HepG2 (cell line): ENCODE results near the gene DDI2. TPM values are rescaled to one million over a fixed set of nuclear protein-coding genes. Genes with fewer than 3 reads are reported as not detected.

Experiments used
- ESRRA ChIP-seq: sonication (generic); formaldehyde crosslinking; IDR thresholded peaks from 2 replicates; pipeline ENCODE4 v1.5.1; 2020; ENCODE audit warnings: mild to moderate bottlenecking, low read depth, missing genetic modification reagents
- GPN1 ChIP-seq: sonication (generic); formaldehyde crosslinking; IDR thresholded peaks from 2 replicates; pipeline ENCODE4 v1.5.1; 2020; ENCODE audit warnings: missing genetic modification reagents, borderline replicate concordance
- HMG20A ChIP-seq: IDR thresholded peaks from 2 replicates; pipeline ENCODE4 v1.6.1; 2016; ENCODE audit warnings: borderline replicate concordance
- KAT7 ChIP-seq: IDR thresholded peaks from 2 replicates; pipeline ENCODE4 v1.6.1; 2018; ENCODE audit warnings: borderline replicate concordance, missing compliant biosample characterization
- KDM2A ChIP-seq: sonication (generic); formaldehyde crosslinking; IDR thresholded peaks from 2 replicates; pipeline ENCODE4 v1.4.0; 2020; ENCODE audit warnings: low read depth, missing genetic modification reagents, borderline replicate concordance
- KLF15 ChIP-seq: sonication (generic); formaldehyde crosslinking; IDR thresholded peaks from 2 replicates; pipeline ENCODE4 v1.8.1; 2023; ENCODE audit warnings: borderline replicate concordance, mild to moderate bottlenecking, inconsistent platforms, missing genetic modification reagents, mixed read lengths
- MIER3 ChIP-seq: IDR thresholded peaks from 2 replicates; pipeline ENCODE4 v1.6.1; 2016; ENCODE audit warnings: missing compliant biosample characterization, borderline replicate concordance
- NFYB ChIP-seq: sonication (generic); formaldehyde crosslinking; IDR thresholded peaks from 2 replicates; pipeline ENCODE4 v1.4.0; 2020; ENCODE audit warnings: missing genetic modification reagents
- TAF1 ChIP-seq: sonication (generic); formaldehyde crosslinking; IDR thresholded peaks from 2 replicates; pipeline ENCODE4 v1.4.0; 2020; ENCODE audit warnings: missing genetic modification reagents
- YEATS4 ChIP-seq: sonication (generic); formaldehyde crosslinking; IDR thresholded peaks from 2 replicates; pipeline ENCODE4 v1.4.0; 2020; ENCODE audit warnings: missing genetic modification reagents, borderline replicate concordance
- ZNF292 ChIP-seq: sonication (generic); formaldehyde crosslinking; IDR thresholded peaks from 2 replicates; pipeline ENCODE4 v1.8.1; 2022; ENCODE audit warnings: mild to moderate bottlenecking, low read depth, missing genetic modification reagents, borderline replicate concordance
- ZNF510 ChIP-seq: sonication (generic); formaldehyde crosslinking; IDR thresholded peaks from 2 replicates; pipeline ENCODE4 v1.4.0; 2020; ENCODE audit warnings: low read depth, mild to moderate bottlenecking, missing genetic modification reagents
- polyA plus RNA-seq, 8 experiments: library from polyadenylated mRNA; depleted of rRNA in 3 of 8; stranded (reverse) in 7 of 8; unstranded in 1 of 8; fragments of >200 nt; fragmentation: Illumina TruSeq in 4 of 8; extraction: Trizol in 4 of 8; gene quantifications; 2 replicates each; pipeline versions ENCODE4 v1.2.1 to v1.2.3, GENCODE V29; 2011 to 2016; ENCODE audit warnings: low read depth in 4 of 8, missing spikeins in 1 of 8, mixed read lengths in 1 of 8; ENCODE audit not compliant: insufficient read depth in 1 of 8
- total RNA-seq, 5 experiments: library from RNA; depleted of rRNA; stranded (reverse); fragments of >200 nt; fragmentation: Illumina TruSeq; extraction: Trizol; gene quantifications; 2 replicates each; pipeline ENCODE4 v1.2.3, GENCODE V29; 2016; ENCODE audit warnings: low read depth in 1 of 5
- TF ChIP-seq, protein P1 (sequence below): sonication (generic); formaldehyde crosslinking; IDR thresholded peaks from 2 replicates; pipeline ENCODE4 v1.5.1; 2020; ENCODE audit warnings: mild to moderate bottlenecking, missing genetic modification reagents, borderline replicate concordance
- TF ChIP-seq, protein P2 (sequence below): sonication (generic); formaldehyde crosslinking; IDR thresholded peaks from 2 replicates; pipeline ENCODE4 v1.4.0; 2020; ENCODE audit warnings: missing genetic modification reagents
- TF ChIP-seq, protein P3 (sequence below): sonication (generic); formaldehyde crosslinking; IDR thresholded peaks from 2 replicates; pipeline ENCODE4 v1.4.0; 2020; ENCODE audit warnings: missing genetic modification reagents
- TF ChIP-seq, protein P4 (sequence below): sonication (generic); formaldehyde crosslinking; IDR thresholded peaks from 2 replicates; pipeline ENCODE4 v1.5.1; 2020; ENCODE audit warnings: mild to moderate bottlenecking, missing genetic modification reagents, borderline replicate concordance
- TF ChIP-seq, protein P5 (sequence below): sonication (generic); formaldehyde crosslinking; IDR thresholded peaks from 2 replicates; pipeline ENCODE4 v1.4.0; 2020; ENCODE audit warnings: missing genetic modification reagents
- TF ChIP-seq, protein P6 (sequence below): sonication (generic); formaldehyde crosslinking; conservative IDR thresholded peaks from 2 replicates; pipeline ENCODE4 v1.4.0; 2020; ENCODE audit warnings: missing genetic modification reagents

The DDI2 gene
- total and polyA plus RNA-seq, 2 of the 13 experiments (the other 11 are each of a cell fraction or from before 2014, with no cell fraction given): 8.5 to 25.7 TPM

DNA sequence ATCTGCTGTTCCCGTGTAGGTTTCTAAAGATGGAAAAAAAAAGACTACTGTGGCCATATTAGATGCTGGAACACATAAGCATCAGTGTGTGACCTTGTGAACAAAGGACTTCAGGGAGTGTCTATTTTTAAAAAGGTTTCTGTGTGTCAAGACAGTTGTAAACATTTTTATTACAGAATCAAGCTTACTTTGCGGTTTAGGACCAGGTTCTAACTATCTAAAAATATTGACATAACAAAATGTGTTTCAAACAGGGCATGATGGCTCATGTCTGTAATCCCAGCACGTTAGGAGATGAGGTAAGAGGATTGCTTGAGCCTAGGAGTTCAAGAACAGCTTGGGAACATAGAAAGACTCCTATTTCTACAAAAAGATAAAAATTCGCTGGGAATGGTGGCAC, 7.1 kb upstream of the DDI2 start (continued):
- TF ChIP-seq KAT7 (no peak), ZNF292 (CRISPR knock-in tag) (no peak), KDM2A (no peak), HMG20A (CRISPR knock-in tag) (peak; percentile 89), TAF1 (CRISPR knock-in tag) (no peak), ZNF510 (CRISPR knock-in tag) (no peak), ESRRA (CRISPR knock-in tag) (no peak), GPN1 (CRISPR knock-in tag) (no peak), NFYB (no peak), MIER3 (CRISPR knock-in tag) (0 out of 2 replicates have a peak, but pooled peaks have one; percentile 51), KLF15 (no peak), YEATS4 (no peak)
- TF ChIP-seq, protein P1, sequence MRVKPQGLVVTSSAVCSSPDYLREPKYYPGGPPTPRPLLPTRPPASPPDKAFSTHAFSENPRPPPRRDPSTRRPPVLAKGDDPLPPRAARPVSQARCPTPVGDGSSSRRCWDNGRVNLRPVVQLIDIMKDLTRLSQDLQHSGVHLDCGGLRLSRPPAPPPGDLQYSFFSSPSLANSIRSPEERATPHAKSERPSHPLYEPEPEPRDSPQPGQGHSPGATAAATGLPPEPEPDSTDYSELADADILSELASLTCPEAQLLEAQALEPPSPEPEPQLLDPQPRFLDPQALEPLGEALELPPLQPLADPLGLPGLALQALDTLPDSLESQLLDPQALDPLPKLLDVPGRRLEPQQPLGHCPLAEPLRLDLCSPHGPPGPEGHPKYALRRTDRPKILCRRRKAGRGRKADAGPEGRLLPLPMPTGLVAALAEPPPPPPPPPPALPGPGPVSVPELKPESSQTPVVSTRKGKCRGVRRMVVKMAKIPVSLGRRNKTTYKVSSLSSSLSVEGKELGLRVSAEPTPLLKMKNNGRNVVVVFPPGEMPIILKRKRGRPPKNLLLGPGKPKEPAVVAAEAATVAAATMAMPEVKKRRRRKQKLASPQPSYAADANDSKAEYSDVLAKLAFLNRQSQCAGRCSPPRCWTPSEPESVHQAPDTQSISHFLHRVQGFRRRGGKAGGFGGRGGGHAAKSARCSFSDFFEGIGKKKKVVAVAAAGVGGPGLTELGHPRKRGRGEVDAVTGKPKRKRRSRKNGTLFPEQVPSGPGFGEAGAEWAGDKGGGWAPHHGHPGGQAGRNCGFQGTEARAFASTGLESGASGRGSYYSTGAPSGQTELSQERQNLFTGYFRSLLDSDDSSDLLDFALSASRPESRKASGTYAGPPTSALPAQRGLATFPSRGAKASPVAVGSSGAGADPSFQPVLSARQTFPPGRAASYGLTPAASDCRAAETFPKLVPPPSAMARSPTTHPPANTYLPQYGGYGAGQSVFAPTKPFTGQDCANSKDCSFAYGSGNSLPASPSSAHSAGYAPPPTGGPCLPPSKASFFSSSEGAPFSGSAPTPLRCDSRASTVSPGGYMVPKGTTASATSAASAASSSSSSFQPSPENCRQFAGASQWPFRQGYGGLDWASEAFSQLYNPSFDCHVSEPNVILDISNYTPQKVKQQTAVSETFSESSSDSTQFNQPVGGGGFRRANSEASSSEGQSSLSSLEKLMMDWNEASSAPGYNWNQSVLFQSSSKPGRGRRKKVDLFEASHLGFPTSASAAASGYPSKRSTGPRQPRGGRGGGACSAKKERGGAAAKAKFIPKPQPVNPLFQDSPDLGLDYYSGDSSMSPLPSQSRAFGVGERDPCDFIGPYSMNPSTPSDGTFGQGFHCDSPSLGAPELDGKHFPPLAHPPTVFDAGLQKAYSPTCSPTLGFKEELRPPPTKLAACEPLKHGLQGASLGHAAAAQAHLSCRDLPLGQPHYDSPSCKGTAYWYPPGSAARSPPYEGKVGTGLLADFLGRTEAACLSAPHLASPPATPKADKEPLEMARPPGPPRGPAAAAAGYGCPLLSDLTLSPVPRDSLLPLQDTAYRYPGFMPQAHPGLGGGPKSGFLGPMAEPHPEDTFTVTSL: no peak; the same call in 1 of the 2 replicates
- TF ChIP-seq, protein P2, sequence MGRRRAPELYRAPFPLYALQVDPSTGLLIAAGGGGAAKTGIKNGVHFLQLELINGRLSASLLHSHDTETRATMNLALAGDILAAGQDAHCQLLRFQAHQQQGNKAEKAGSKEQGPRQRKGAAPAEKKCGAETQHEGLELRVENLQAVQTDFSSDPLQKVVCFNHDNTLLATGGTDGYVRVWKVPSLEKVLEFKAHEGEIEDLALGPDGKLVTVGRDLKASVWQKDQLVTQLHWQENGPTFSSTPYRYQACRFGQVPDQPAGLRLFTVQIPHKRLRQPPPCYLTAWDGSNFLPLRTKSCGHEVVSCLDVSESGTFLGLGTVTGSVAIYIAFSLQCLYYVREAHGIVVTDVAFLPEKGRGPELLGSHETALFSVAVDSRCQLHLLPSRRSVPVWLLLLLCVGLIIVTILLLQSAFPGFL: no peak
- TF ChIP-seq, protein P3, sequence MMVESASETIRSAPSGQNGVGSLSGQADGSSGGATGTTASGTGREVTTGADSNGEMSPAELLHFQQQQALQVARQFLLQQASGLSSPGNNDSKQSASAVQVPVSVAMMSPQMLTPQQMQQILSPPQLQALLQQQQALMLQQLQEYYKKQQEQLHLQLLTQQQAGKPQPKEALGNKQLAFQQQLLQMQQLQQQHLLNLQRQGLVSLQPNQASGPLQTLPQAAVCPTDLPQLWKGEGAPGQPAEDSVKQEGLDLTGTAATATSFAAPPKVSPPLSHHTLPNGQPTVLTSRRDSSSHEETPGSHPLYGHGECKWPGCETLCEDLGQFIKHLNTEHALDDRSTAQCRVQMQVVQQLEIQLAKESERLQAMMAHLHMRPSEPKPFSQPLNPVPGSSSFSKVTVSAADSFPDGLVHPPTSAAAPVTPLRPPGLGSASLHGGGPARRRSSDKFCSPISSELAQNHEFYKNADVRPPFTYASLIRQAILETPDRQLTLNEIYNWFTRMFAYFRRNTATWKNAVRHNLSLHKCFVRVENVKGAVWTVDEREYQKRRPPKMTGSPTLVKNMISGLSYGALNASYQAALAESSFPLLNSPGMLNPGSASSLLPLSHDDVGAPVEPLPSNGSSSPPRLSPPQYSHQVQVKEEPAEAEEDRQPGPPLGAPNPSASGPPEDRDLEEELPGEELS (CRISPR knock-in tag): peak; percentile 15; the same call in 1 of the 2 replicates
- TF ChIP-seq, protein P4, sequence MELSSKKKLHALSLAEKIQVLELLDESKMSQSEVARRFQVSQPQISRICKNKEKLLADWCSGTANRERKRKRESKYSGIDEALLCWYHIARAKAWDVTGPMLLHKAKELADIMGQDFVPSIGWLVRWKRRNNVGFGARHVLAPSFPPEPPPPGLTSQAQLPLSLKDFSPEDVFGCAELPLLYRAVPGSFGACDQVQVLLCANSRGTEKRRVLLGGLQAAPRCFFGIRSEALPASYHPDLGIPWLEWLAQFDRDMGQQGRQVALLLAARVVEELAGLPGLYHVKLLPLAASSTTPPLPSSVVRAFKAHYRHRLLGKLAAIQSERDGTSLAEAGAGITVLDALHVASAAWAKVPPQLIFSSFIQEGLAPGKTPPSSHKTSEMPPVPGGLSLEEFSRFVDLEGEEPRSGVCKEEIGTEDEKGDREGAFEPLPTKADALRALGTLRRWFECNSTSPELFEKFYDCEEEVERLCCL: no peak
- TF ChIP-seq, protein P5, sequence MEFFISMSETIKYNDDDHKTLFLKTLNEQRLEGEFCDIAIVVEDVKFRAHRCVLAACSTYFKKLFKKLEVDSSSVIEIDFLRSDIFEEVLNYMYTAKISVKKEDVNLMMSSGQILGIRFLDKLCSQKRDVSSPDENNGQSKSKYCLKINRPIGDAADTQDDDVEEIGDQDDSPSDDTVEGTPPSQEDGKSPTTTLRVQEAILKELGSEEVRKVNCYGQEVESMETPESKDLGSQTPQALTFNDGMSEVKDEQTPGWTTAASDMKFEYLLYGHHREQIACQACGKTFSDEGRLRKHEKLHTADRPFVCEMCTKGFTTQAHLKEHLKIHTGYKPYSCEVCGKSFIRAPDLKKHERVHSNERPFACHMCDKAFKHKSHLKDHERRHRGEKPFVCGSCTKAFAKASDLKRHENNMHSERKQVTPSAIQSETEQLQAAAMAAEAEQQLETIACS (CRISPR knock-in tag): no peak
- TF ChIP-seq, protein P6, sequence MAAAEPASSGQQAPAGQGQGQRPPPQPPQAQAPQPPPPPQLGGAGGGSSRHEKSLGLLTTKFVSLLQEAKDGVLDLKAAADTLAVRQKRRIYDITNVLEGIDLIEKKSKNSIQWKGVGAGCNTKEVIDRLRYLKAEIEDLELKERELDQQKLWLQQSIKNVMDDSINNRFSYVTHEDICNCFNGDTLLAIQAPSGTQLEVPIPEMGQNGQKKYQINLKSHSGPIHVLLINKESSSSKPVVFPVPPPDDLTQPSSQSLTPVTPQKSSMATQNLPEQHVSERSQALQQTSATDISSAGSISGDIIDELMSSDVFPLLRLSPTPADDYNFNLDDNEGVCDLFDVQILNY (CRISPR knock-in tag): no peak
